ENCODE results near the gene PRDM16.

PRDM16 gene

DNA sequence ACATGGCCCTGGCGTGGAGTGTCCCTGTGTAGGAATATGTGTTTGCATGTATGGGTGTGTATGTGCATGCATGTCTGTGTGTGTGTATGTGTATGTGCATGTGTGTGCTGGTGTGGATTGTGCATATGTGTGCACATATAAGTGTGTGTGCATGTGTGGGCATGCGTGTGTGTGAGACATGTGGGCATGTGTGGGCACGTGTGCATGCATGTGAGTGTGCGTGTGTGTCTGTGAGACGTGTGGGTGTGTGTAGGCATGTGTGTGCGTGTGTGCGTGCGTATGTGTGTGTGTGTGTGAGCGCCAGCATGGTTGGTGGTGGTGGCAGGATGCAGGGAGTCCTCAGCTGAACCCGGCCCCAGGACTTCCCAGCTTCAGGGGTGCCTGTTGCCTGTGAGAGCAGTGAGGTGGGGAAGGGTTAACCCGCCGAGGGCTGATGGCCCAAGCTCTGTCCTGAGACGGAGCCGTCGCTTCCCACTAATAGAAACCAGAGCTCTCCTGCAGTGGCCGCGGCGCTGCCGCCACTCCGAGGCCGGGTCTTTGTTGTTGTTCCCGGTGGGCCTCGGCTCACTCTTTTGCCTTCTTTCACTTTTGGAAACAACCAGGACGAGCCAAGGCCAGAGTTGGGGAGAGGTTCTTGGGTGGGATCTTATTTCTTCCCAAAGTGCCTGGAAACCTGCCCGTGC, 241.9 kb downstream of the PRDM16 start:
- no peaks in the 10 kb centered on the region for H3K9me3 Mint-ChIP-seq
- peaks cover 13% of the 10 kb centered on the region for H3K4me1 Mint-ChIP-seq
- H3K27me3 Mint-ChIP-seq = peaks cover 41% of the 10 kb centered on the region
- no peaks in the 10 kb centered on the region for H3K36me3 Mint-ChIP-seq
- no peak overlapping the region for H3K4me3 Mint-ChIP-seq
- H3K27ac Mint-ChIP-seq = no peak overlapping the region
- ATAC-seq = no peak

GRCh38 chr1:3311711-3312110, 242.7 kb downstream of the PRDM16 start:
- Mint-ChIP-seq H3K4me1 (peaks cover 16% of the 10 kb centered on the region), H3K4me3 (no peak overlapping the region), H3K27ac (no peak overlapping the region)

DNA sequence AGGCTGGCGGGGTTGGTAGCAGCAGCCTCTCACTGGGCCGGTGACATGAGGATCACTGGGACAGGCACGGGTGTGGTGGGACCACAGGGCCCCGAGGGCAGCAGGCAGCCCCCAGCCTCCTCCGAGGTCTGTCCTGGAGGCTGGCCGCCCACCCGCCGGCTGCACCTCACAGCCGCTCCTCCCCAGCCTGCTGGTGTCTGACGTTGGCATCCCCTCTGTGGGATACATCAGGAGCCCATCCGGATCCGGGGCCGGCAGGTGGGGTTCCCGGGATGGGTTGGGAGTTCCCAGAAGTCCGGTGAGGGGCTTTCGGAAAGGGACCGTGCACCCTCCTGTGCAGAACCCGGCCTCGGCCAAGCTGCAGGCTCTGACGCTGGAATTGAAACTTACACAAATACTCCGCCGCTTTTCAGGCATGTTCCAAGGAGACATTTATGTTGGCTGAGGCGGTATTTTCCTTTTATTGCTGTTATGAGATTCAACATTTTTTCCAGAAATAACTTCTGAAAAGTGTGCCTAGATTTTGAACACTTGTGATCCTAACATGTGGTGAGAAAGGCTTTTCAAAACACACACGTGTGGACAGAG, 243.4 kb downstream of the PRDM16 start:
- H3K9me3 Mint-ChIP-seq = peaks cover 8% of the 10 kb centered on the region
- ATAC-seq = no peak
- no peak overlapping the region for H3K27ac Mint-ChIP-seq
- H3K4me1 Mint-ChIP-seq = peaks cover 11% of the 10 kb centered on the region
- H3K36me3 Mint-ChIP-seq = no peaks in the 10 kb centered on the region
- peaks cover 41% of the 10 kb centered on the region for H3K27me3 Mint-ChIP-seq
- no peak overlapping the region for H3K4me3 Mint-ChIP-seq

More at GRCh38 chr1:3311711-3312110, 242.7 kb downstream of the PRDM16 start:
- H3K36me3 Mint-ChIP-seq = no peaks in the 10 kb centered on the region
- peaks cover 41% of the 10 kb centered on the region for H3K27me3 Mint-ChIP-seq
- peaks cover 5% of the 10 kb centered on the region for H3K9me3 Mint-ChIP-seq
- no peak for ATAC-seq

- peak; percentile 42 for ATAC-seq
- no peaks in the 10 kb centered on the region for H3K36me3 Mint-ChIP-seq
- H3K27me3 Mint-ChIP-seq = peaks cover 41% of the 10 kb centered on the region
Measured at GRCh38 chr1:3312898-3313575, 244.0 kb downstream of the PRDM16 start.

GRCh38 chr1:3313576-3313950, 244.6 kb downstream of the PRDM16 start:
- Mint-ChIP-seq H3K4me1 (peaks cover 7% of the 10 kb centered on the region), H3K9me3 (peaks cover 8% of the 10 kb centered on the region), H3K4me3 (no peak overlapping the region), H3K27ac (no peak overlapping the region), H3K36me3 (no peaks in the 10 kb centered on the region), H3K27me3 (peaks cover 41% of the 10 kb centered on the region)
- no peak for ATAC-seq

More at GRCh38 chr1:3312898-3313575, 244.0 kb downstream of the PRDM16 start:
- peaks cover 8% of the 10 kb centered on the region for H3K9me3 Mint-ChIP-seq
- H3K4me3 Mint-ChIP-seq = no peak overlapping the region
- H3K27ac Mint-ChIP-seq = no peak overlapping the region
- H3K4me1 Mint-ChIP-seq = peaks cover 7% of the 10 kb centered on the region

DNA sequence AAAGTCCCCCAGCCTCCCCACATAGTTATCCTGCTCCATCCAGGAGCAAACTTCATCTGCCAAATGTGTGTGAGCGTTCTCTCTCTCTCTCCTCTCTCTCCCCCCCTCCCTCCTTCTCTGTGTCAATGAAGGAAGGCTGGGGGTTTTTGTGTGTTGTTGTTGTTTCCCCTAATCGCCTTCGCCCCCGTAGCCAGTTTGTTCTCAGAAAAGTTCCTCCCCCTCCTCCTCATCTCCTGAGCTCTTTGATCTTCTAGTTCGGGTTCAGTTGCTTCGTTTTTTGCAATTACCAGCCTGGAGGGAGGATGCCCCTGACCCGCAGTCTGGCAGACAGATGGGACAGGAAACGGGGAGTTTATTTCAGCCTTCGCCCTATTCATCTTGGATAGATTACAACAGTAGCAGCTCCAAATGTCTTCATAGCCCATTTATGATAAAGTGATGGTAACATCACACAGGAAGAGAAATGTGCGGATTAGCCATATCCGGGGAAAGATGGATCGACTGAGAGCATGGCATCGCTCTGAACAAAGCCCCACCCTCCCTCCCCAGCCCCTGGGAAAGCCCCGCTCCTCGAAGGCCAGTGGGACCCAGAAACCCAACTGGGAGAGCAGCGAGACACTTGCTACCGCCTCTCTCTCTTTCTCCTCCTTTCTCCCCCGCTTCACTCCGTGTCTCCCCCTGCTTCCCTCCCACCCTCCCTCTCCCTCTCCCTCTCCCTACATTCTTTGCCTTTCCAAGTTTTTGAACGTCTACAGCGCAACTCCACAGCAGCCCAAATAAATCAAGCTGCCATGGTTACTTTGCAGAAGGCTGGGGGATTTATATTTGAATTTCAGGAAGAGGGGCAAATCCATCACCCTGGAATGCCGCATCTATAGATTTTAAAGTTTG, 245.7 kb downstream of the PRDM16 start:
- Mint-ChIP-seq H3K4me1 (peaks cover 7% of the 10 kb centered on the region), H3K27me3 (peaks cover 32% of the 10 kb centered on the region), H3K9me3 (peaks cover 8% of the 10 kb centered on the region), H3K27ac (no peak overlapping the region), H3K36me3 (no peaks in the 10 kb centered on the region), H3K4me3 (no peak overlapping the region)
- no peak for ATAC-seq

GRCh38 chr1:3315399-3316339, 246.7 kb downstream of the PRDM16 start:
- peaks cover 22% of the 10 kb centered on the region for H3K27me3 Mint-ChIP-seq
- H3K27ac Mint-ChIP-seq = peak overlapping the region; percentile 35
- no peaks in the 10 kb centered on the region for H3K36me3 Mint-ChIP-seq
- ATAC-seq = no peak
- H3K4me3 Mint-ChIP-seq = no peak overlapping the region
- peaks cover 8% of the 10 kb centered on the region for H3K9me3 Mint-ChIP-seq
- H3K4me1 Mint-ChIP-seq = peaks cover 7% of the 10 kb centered on the region

GRCh38 chr1:3316340-3316943, 247.4 kb downstream of the PRDM16 start:
- Mint-ChIP-seq H3K27ac (peak overlapping the region; percentile 35), H3K4me1 (peaks cover 7% of the 10 kb centered on the region), H3K36me3 (no peaks in the 10 kb centered on the region), H3K4me3 (no peak overlapping the region), H3K9me3 (peaks cover 8% of the 10 kb centered on the region), H3K27me3 (peaks cover 15% of the 10 kb centered on the region)
- no peak for ATAC-seq

GRCh38 chr1:3317456-3317855, 248.5 kb downstream of the PRDM16 start:
- Mint-ChIP-seq H3K9me3 (peaks cover 8% of the 10 kb centered on the region), H3K27ac (no peak overlapping the region)

GRCh38 chr1:3318329-3318728, 249.3 kb downstream of the PRDM16 start:
- Mint-ChIP-seq H3K27ac (no peak overlapping the region), H3K4me1 (peaks cover 7% of the 10 kb centered on the region), H3K4me3 (no peak overlapping the region), H3K36me3 (no peaks in the 10 kb centered on the region), H3K9me3 (peaks cover 8% of the 10 kb centered on the region), H3K27me3 (peaks cover 1% of the 10 kb centered on the region)
- no peak for ATAC-seq

More at GRCh38 chr1:3317456-3317855, 248.5 kb downstream of the PRDM16 start:
- Mint-ChIP-seq H3K36me3 (no peaks in the 10 kb centered on the region), H3K4me3 (no peak overlapping the region), H3K27me3 (peaks cover 10% of the 10 kb centered on the region), H3K4me1 (peaks cover 7% of the 10 kb centered on the region)
- ATAC-seq = no peak

GRCh38 chr1:3319874-3320245, 250.9 kb downstream of the PRDM16 start:
- Mint-ChIP-seq H3K9me3 (peaks cover 8% of the 10 kb centered on the region), H3K27me3 (peaks cover 12% of the 10 kb centered on the region), H3K4me1 (peaks cover 7% of the 10 kb centered on the region), H3K27ac (no peak overlapping the region), H3K4me3 (no peak overlapping the region), H3K36me3 (no peaks in the 10 kb centered on the region)
- ATAC-seq = peak; percentile 61

- no peak for ATAC-seq
- no peak overlapping the region for H3K4me3 Mint-ChIP-seq
- H3K27me3 Mint-ChIP-seq = peaks cover 19% of the 10 kb centered on the region
- no peaks in the 10 kb centered on the region for H3K36me3 Mint-ChIP-seq
- no peak overlapping the region for H3K27ac Mint-ChIP-seq
- H3K4me1 Mint-ChIP-seq = peaks cover 7% of the 10 kb centered on the region
- peaks cover 8% of the 10 kb centered on the region for H3K9me3 Mint-ChIP-seq
Measured at GRCh38 chr1:3320246-3321152, 251.5 kb downstream of the PRDM16 start.

All from stimulated activated memory B cell treated with anti-CD40 and anti-IgM and Interleukin-4, amounts not matched to agents 10 μg/mL and 1 μg/mL and 100 μg/mL, for 72 hours (primary cell).